GM18508 (cell line): ENCODE measurements around the gene AGMO.

Experiments
- ATAC-seq: cut with Tn5 transposase; IDR thresholded peaks from one replicate; pipeline ENCODE4 v1.9.1; 2021; ENCODE audit warnings: moderate number of reproducible peaks; ENCODE audit not compliant: insufficient read depth, unreplicated experiment

Gene AGMO

DNA sequence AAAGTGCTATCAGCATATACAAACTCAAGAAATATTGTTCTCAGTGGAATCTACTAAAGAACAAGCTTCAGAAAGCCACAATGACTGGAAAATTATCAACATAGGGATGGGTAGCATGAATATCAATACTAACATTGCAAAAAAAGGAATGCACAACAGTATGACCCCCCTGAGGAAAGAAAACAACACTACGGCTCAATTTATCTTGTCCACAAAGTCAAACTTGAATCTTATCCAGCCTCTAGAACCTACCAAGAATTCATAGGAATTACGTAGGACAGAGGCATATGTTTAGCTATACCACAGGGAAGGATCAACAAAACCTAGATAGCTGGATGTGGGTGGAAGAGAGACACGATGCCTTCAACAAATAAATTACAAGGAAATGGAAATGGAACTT is 54.6 kb downstream of the AGMO start:
- ATAC-seq, result no peak

DNA sequence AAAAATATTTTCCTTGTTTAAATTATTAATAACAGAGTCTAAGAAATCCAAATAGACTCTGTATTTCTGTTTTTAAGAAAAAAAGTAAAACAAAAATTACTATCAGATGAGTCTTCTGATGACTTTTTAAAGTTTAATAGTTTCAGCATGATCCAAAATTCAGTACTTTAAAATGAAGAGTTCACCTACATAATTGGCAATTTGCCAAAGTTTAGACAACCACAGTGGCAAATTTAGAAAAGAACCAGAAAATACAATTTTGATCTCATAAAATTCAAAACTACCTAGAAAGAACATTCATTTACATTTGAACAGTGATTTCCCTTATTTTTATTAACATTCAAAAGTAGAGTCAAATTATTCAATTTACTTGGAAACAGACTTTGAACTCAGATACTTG is 56.1 kb downstream of the AGMO start:
- ATAC-seq, result no peak

DNA sequence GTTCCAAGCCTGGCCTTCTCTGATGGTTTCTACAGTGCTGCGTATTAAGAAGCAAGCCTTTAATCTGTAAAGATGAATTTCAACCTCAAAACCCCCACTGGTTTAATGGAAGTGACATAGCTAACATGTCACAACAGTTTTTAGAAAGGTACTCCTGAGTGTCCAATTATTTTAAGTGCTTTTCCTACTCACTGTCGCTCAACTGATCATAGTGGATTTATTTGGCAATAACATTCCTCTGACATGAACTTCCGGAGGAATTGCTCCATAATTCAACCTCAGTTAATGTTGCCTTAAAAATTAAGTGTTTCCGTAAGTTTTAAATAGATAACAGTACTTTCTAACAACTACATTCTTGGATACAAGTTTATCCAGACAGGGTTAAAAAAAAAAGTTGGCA is 57.5 kb downstream of the AGMO start:
- no peak for ATAC-seq

DNA sequence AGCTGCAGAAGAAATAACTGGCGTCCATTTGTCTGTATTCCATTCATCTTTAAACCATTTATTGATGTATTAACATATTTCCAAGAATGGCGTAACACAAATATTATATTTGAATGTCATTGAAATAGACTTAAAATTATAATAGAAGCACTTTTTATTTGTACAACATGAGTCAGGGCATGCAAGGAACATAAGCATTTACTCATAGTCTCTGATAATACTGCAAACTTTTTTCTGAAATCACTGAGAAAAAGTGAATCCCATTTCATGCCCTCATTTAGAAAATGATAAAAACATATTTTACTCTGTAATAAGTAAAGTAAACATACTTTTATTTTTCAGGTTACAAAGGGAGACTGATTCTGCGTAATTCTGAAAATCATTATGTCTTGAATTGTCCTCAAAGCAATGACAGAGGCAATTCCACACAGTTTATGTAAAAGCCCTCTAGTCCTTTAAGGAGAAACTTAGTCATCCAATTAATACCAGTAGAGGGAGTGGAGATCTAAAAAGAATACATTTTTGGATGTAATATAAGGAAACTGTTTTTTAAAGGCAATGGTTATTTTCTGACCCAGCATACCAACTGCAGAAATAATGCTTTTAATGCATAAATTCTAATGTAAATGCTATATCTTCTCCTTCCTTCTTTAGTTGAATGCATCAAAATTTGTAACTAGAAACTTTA is 58.1 kb downstream of the AGMO start:
- no peak for ATAC-seq

DNA sequence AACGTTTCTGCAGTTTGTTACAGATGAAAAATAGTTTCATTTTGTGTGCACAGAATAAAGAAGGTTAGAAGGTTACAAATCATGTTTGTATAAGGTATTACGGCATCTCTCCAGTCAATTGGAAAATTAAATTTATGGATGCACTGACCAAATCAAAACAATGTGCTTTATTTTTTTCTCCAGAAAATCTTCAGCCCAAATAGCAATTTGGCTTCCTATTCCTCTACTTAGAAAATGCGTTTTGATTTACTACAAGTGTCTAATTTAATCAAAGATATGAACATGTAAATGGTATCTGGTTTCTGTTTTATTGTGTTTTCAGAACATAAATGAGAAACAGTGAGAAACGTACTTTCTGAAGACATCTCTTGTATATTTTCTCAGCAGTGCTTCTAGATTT is 63.4 kb downstream of the AGMO start:
- no peak for ATAC-seq

DNA sequence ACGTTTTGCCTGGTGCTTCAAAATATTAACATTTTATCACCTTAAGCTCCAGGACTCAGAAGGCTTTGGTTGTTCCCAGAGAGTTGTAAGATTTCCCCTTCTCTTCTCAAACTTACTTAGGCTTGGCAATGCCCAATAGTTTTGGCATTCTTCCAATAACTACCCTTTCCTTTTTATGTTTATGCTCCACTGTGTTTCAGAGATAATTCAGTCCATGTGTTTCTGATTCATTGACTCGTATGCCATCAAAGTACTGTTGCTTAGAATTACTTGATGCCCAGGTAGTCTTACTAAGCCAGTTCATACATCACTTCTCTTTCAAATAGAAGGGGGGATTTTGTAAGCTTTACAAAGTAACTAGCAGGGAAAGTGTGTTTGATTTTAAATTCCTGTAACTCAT is 66.6 kb downstream of the AGMO start:
- ATAC-seq, result no peak

DNA sequence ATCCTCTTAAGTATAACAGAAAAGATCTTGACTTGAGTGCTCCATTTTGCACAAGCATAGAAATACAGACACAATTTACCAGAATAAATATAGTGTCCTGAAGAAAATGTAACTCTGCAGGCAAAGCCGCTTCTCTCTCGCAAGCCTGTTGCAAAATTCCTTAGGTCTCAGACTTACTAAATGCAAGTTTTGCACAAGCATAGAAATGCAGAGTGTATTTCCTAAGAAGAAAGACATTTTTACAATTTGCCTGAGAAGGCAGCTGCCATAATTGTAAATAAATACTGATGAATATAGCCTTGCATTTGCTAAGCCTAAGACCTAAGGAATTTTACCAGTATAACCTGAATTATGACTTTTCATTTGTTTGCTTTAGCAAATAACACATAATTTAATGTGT is 67.1 kb downstream of the AGMO start:
- no peak for ATAC-seq

DNA sequence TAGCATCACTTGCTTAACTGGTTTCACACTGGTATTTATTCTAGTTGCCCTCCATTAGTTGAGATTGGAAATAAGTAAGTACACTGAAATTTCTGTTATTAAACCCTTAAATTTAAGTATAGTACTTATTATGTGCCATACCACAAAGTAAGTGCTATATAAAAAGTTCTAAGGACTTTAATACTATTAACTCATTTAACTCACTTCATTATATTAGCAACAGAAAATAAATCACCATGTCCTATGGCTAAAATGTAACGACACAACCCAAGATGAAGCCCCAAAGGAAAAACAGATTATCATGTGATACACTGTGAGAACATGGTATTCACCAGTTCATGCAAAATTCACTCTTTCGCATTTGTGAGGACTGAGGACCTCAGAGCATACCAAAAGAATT is 70.5 kb downstream of the AGMO start:
- ATAC-seq, result no peak

DNA sequence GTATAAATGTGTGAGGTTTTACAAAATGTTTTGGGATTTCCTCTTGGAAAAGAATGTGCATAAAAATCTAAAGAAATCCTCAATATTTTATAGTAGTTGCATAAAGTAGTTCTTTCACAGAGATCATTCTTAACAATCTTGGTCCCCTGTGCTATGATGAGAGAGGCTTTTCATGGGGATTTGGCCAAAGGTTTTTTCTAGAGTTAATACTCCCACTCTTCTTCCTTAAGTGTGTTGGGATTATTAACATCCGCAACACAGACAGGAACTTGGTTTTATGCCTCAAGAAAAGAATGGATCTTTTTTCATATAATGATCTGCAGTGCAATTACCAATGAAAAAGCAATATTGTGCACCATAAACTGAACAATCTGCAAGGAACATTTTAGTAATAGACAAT is 71.5 kb downstream of the AGMO start:
- no peak for ATAC-seq

DNA sequence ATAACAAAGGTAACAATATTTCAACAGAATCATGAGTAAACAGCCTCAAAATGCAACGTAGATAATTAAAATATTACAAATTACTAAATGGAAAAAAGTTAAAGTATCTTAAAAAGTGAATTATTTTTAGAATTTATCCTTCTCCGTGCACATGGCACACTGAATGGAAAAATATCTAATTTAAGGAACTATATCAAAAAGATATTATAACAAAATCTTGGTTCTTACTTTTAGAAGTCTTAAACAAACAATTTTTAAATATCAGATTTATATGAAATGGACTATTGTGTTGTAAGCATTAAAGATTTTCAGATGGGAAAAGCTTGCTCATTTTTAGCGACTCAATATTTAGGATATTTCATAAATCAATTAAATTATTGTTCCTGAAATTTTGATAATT is 72.0 kb downstream of the AGMO start:
- no peak for ATAC-seq

DNA sequence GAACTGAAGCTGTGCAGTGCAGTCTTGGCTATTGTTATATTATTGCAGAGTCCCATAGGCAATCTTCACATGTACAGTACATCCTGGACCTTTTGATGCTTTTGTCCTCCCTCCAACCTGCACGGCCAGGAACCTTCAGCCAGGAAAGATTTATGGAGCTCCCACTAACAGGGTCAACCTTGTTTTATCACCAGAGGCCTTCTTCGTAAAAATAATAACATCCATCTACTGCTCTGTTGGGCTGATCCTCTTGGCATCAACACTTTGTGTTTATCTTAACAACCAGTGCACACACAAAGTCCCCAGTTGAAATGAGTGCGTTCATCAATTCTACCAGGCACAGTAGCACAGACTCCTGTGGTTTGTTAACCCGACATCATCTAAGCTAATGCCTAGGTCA is 72.4 kb downstream of the AGMO start:
- no peak for ATAC-seq

DNA sequence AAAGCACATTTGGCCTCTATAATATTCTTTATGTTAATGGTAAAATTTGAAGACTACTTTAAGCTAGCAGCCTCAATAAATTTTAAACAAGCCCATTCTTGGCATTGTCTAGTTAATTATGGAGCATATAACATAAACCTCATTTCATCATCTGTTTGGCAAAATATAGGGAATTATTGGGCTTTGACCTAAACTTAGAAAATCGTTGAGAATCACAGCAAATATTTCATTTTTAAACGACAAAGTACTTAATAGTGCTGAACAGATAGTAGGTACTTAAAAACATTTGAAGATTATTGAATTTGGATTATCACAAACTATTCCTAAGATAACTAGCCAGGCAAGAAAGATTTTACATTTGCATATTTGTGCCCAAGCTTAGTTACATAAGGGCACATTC is 73.4 kb downstream of the AGMO start:
- no peak for ATAC-seq

DNA sequence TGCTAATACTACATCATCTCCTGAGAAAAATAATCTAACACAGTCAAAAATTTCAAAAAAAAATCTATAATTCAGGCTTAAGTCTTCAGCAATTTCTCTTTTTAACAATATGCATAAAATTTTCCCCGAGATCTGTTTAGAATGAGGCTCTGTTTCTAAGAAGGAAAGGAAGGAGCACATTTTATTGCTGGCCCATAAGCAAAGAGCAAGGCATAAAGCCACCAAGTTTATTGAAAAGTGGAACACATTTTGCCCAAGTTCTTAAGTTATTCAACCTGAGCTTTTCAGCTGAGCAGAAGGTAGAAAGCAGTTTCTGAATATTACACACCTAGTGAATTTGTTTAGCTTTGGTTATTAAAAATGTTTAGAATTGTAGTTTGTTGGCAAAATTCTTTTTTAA is 73.9 kb downstream of the AGMO start:
- no peak for ATAC-seq

DNA sequence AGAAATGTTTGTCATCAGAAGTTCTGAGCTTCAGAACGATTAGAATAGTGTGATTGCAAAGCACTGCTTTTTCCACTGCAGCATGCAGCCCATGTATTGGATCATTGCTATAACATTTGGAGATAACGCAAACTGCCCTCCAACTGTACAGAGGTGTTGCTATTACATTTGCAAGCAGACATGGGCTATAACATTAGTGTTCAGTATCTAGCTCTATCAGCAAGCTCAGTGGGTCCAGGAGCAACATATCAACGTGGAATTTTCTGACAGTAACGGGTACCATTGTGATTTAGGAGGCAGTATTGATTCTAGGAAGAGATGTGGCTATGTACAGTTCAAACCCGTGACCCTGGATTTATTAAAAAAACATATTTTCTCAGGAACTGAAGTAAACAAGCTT is 75.8 kb downstream of the AGMO start:
- no peak for ATAC-seq

DNA sequence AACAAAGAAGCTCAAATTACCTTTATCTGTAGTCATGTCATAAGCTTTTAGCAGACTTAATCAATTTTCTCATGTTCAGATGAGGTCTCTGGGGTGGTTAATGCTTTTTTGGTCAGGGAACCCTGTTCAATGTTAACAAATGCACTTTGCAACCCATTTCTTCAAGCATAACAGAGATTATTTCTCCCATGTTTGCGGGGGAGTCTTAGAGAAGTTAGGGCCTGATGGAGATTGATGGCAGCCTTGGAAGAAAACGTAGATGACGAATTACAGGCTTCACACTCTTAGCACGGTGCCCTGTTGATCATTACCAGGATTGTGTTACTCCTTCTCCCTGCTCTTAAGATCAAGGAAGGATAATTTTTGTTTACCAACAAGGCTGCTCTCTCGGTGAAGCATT is 76.4 kb downstream of the AGMO start:
- ATAC-seq, result no peak

DNA sequence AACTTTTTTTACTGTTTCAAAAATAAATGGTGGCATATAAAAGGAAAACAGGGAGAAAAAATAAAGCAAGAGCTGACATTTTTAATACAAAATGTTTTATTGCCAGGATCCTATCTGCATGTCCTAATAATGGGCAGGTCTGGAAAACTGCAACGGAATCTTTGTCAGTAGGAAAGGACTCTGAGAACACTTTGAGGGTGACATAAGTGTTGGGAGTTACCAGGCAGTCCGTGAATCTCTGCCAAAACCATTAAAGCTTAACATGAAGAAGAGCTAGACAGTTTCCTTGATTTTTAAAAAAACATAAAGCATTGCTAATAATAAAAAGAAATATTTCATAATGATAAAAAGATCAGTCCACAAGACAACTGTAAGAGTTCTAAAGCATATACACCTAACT is 80.7 kb downstream of the AGMO start:
- no peak for ATAC-seq

DNA sequence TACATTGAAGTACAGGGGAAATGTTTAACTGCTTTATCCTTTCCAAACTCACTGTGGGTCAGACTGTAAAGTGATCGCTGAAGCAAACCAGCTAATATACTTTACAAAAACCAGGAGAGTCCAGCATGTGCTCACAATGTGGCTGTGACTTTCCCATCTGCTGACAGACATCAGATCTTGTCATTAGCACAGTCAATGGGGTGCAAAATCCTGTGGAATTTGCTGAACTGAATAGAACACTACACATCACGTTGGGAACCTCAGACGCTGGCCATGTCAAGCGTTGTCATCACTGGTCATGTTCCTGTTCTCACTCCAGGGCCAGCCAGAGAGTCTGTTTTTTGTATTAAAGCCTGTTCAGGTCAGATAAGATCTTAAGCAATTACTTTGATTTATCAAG is 83.4 kb downstream of the AGMO start:
- ATAC-seq, result no peak

DNA sequence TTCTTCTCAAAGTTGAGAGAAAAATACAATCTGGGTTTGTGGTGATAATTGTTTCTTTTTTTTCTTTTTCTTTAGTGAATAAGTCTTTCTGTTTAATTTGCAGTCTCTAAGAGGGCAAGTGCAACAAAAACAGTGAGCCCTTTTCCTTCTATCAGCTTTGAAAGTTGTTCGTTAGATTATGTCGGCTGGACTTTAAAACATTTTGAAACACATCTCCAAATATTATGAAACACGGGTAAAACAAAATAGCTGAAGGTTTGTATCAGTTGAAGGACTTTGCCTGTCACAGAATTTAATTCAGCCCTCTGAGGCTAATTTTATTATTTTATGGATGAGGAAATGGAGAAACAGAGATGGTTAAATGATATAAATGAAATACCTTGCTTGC is 85.3 kb downstream of the AGMO start:
- ATAC-seq, result no peak

DNA sequence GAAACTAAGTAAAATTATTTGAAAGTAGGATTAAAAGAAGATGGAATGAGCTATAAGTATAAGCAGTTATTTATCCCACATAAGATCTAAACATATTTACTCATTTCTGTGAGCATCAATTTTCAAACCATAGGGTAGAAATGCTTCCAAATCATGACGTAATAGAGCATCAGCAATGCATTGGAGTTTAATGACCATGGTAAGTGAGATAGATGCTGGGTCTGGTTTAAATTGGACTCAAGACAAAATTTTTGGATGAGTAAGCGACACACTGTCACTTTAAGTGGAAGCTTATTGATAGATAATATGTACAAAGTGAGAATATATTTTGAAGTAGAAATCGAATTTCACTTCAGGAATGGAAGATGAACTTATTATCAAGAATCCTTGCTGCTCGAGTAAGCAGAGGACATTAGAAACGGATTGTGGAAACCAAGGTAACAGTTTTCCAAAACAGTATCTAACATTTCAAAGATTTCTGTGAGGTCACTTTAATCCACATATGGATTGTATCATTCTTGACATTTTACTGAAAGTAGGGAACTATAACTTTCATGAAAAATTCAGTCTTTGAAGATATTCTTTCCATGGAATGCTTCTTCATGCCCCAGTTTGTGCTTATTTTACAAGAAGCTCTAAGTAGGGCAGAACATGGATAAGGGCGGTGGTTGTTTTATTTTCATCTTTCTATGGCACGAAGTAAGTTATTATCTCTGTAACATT is 85.8 kb downstream of the AGMO start:
- no peak for ATAC-seq

DNA sequence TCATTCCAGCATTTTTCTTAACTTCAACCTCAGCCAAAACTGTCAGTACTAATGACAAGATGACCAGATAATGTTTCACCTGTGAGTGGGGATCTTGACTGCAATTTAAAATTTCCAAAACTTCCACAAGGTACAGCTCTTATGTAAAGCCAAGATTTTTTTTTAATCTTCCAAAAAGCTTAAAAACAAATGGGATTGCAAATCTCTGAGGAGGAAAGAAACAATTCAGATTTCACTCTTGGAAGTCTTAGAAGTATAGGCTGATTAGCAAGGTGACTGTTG is 90.2 kb downstream of the AGMO start:
- no peak for ATAC-seq

DNA sequence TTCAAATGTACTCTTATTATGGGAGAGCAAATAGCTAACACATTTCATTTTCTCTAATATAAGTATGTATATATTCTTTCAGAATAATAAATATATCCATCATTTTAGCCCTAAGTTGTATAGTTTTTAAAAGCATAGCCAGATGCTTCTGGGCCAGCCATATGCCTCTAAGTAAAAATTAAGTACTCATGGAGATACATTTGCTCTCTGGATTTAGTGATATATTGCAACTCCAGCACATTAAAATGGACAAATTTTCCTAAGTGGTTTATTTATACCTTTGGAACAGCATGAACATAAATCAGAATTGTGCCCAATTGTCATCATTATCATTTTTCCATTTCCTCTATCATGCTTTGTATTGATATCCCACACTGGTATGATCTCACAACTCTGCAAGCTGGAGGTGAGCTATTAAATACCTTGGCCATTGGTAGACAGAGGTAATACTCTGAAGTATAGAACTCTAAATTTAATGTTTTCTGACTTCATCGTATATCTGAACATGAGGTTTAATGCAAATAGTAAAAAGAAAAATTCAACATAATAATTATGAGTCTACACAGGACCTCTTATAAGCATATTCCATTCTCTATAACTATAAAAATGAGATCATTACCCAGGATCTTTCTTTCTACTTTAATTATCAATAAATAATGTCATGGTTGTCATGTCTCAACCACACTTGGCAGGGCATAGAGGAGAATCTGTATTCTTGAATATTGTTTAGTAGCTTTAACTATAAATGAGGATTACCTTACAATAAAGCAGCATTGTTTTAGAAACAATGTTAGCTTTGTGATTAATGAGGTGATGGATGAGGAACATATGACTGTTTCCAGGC is 90.8 kb downstream of the AGMO start:
- ATAC-seq, result no peak

DNA sequence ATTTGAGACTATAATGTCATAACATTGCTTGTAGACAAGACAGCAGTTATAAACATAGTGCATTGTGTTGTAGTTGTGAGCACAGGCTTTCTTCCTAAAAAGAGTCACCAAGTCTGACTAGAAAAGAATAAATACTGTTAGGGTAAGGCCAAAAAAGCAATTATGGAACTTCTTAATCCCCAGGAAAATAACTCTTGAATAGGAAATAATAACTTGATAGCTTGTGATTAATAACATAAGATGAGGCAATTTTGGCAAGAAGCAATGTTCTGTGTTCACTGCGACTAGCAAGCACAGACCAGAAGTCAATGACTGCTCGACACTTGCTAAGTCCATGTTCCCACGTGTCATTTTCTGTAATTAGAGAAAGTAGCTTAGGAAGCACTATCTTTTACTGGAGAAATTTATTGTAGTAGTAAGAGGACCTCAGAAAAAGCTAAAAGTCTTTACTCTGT is 97.1 kb downstream of the AGMO start:
- ATAC-seq, result no peak
